Transverse colon (tissue), 4 donors: ENCODE data around the gene PEX13. TPM values are rescaled to one million over a fixed set of nuclear protein-coding genes. Genes with fewer than 3 reads are reported as not detected.
A peak's percentile ranks its signal among the peaks of the same experiment; 100 is the strongest.

Experiments
- DNase-seq: peaks from one replicate; pipeline ENCODE4 v3.0.0-alpha.2; 2019
- H3K27ac ChIP-seq, 4 donors: fragments of 200-600 bp; sonication (generic); 2 replicates each; pipeline ENCODE4 v1.5.1; 2016 to 2018; ENCODE audit warnings: inconsistent platforms in 4 of 4
- H3K27me3 ChIP-seq: fragments of 200-600 bp; sonication (generic); 2 replicates; pipeline ENCODE4 v1.5.1; 2017; ENCODE audit warnings: inconsistent platforms
- H3K36me3 ChIP-seq, 4 donors: fragments of 200-600 bp; sonication (generic); 2 replicates each; pipeline ENCODE4 v1.5.1; 2017 to 2019; ENCODE audit warnings: inconsistent platforms in 4 of 4
- H3K4me1 ChIP-seq, 4 donors: fragments of 200-600 bp; sonication (generic); 2 replicates each; pipeline ENCODE4 v1.5.1; 2017 to 2020; ENCODE audit warnings: inconsistent platforms in 4 of 4
- H3K4me3 ChIP-seq, 4 donors: fragments of 200-600 bp; sonication (generic); 1 replicate in 1 of 4; 2 replicates in 3 of 4; pipeline versions ENCODE4 v1.5.1 to v1.6.1; 2017 to 2019; ENCODE audit warnings: inconsistent platforms in 4 of 4
- H3K9me3 ChIP-seq, 2 donors: fragments of 200-600 bp; sonication (generic); 2 replicates each; pipeline ENCODE4 v1.5.1; 2017 to 2019; ENCODE audit warnings: inconsistent platforms in 2 of 2
- CTCF ChIP-seq, 5 experiments: fragments of 200-600 bp in 3 of 5; fragments of 450-650 bp in 2 of 5; sonication (generic) in 3 of 5; IDR thresholded peaks; 1 replicate in 2 of 5; 2 replicates in 3 of 5; pipeline ENCODE4 v1.5.1; 2016 to 2017; ENCODE audit warnings: antibody characterized with exemption in 5 of 5, inconsistent platforms in 3 of 5, mild to moderate bottlenecking in 2 of 5, moderate library complexity in 1 of 5
- EP300 ChIP-seq: sonication (generic); formaldehyde crosslinking; IDR thresholded peaks from one replicate; pipeline ENCODE4 v1.6.1; 2017; ENCODE audit warnings: antibody characterized with exemption, low read depth
- POLR2A ChIP-seq: fragments of 450-650 bp; IDR thresholded peaks from one replicate; pipeline ENCODE4 v1.6.1; 2016; ENCODE audit warnings: antibody characterized with exemption, mild to moderate bottlenecking, moderate library complexity
- POLR2AphosphoS5 ChIP-seq, 3 donors: sonication (generic); formaldehyde crosslinking; IDR thresholded peaks; one replicate each; pipeline ENCODE4 v1.6.1; 2016; ENCODE audit warnings: antibody characterized with exemption in 3 of 3
- WGBS, 2 donors: methylation state at CpG; one replicate each; pipeline ENCODE4 v1.1.5; 2018; ENCODE audit warnings: low coverage in 1 of 2; 5-methylcytosine and 5-hydroxymethylcytosine counted together
- in situ Hi-C, 4 donors: fragments of 200-750 bp; cut with MboI; loops; one replicate each; pipeline versions ENCODE4 v1.15.0 to v1.15.1; 2017; ENCODE audit warnings: low sequenced_read_pairs in 3 of 4, low pct_ligation_motif_present in 1 of 4, low pct_unique_long_range_greater_than_20kb in 1 of 4
- intact Hi-C: fragments of 100-400 bp; cut with DNase I; formaldehyde crosslinking; loops from one replicate; pipeline ENCODE4 v1.15.1; 2023; ENCODE audit warnings: low total_unique reads
- total RNA-seq, 4 donors: library from RNA; depleted of rRNA; stranded (reverse); fragments of >200 nt; gene quantifications; one replicate each; pipeline ENCODE4 v1.1.0, GENCODE V29; 2016

Gene PEX13
- 10 to 100 TPM; 20.2 to 44.1 (median 34.6) TPM for total RNA-seq

- peak in 2 of 3 donors; percentile 3 to 56 for TF ChIP-seq POLR2AphosphoS5 (IDR thresholded peaks at IDR 0.05)
- no peak for TF ChIP-seq CTCF (IDR thresholded peaks at IDR 0.05)
- peak; percentile 83 for TF ChIP-seq POLR2A
- no peak for TF ChIP-seq EP300
- Histone ChIP-seq H3K27me3 (no peaks in the 10 kb centered on the region), H3K27ac (peak within 1 kb of the TSS; percentile 95 to 97 (median 96)), H3K36me3 (peaks cover 0 to 11% (median 5%) of the 10 kb centered on the region in 4 donors), H3K9me3 (no peaks in the 10 kb centered on the region), H3K4me3 (peak within 1 kb of the TSS; percentile 84 to 95 (median 92)), H3K4me1 (peaks cover 18 to 48% (median 30%) of the 10 kb centered on the region in 4 donors)
- 2% methylated on average over 28 of the region's 39 CpGs; no CpG with 5 or more reads in 1 of the 2 donors for WGBS, 2 donors
- peak; percentile 82 for DNase-seq
- in situ Hi-C loops, result no loop called here
- intact Hi-C loops, result loop anchor here (10.0 kb wide), 1 partner anchor 133 kb away; the partner anchor contains the start of gene REL
Measured at GRCh38 chr2:61017556-61018317, at the start of gene PEX13, which contains the start of gene PUS10. TSS of gene PEX13 (plus strand) at chr2:61017720. CDS start at chr2:61017760, 40 bp downstream. TSS of gene PUS10 (minus strand) at chr2:61018255. CDS start at chr2:61011890, 6,365 bp downstream.

GRCh38 chr2:60972889-60973656 lies 44.4 kb upstream of the PEX13 start:
- WGBS, 2 donors, result 85 to 100% methylated on average over 3 to 32 of the region's 32 CpGs
- no peak overlapping the region for H3K4me3 ChIP-seq
- H3K9me3 ChIP-seq, result no peaks in the 10 kb centered on the region
- TF ChIP-seq CTCF (IDR thresholded peaks at IDR 0.05) (no peak), EP300 (no peak), POLR2AphosphoS5 (IDR thresholded peaks at IDR 0.05) (no peak), POLR2A (no peak)
- H3K36me3 ChIP-seq, result no peaks in the 10 kb centered on the region
- peaks cover 0 to 10% (median 5%) of the 10 kb centered on the region in 4 donors for H3K4me1 ChIP-seq
- DNase-seq, result no peak
- H3K27me3 ChIP-seq, result no peaks in the 10 kb centered on the region
- in situ Hi-C loops (no loop called here), intact Hi-C loops (no loop called here)
- no peak overlapping the region for H3K27ac ChIP-seq

- intact Hi-C loops (no loop called here), in situ Hi-C loops (no loop called here)
- Histone ChIP-seq H3K27ac (no peak overlapping the region), H3K4me3 (no peak overlapping the region), H3K4me1 (peaks cover 0 to 10% (median 5%) of the 10 kb centered on the region in 4 donors), H3K36me3 (no peaks in the 10 kb centered on the region), H3K9me3 (no peaks in the 10 kb centered on the region), H3K27me3 (no peaks in the 10 kb centered on the region)
- no peak for DNase-seq
- 84 to 91% methylated on average over 4 to 5 of the region's 5 CpGs for whole genome bisulfite sequencing, 2 donors
- no peak for TF ChIP-seq EP300
- TF ChIP-seq POLR2AphosphoS5 (IDR thresholded peaks at IDR 0.05), result no peak
- no peak for TF ChIP-seq POLR2A
- no peak for TF ChIP-seq CTCF (IDR thresholded peaks at IDR 0.05)
Measured at GRCh38 chr2:60973705-60974104, 43.8 kb upstream of the PEX13 start.

DNA sequence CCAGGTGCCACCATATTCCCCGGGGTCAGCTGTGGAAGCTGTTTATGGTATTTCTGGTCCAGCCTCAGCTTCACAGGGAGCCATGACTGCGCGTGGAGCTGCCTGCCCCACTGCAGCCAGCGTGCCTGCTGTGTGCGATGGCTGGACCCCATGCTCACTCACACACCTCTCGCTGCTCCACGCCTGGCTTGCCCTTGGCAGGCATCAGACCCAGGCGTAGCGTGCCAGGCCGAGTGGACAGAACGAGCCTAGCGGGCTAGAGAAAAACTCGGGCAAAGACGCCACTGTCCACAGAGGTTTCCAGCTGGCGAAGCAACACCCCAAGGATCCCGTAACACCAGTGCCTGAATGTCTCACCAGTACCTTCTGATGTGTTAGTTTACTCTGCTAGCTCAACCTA lies 42.9 kb upstream of the PEX13 start:
- H3K27ac ChIP-seq, result no peak overlapping the region
- no peaks in the 10 kb centered on the region for H3K27me3 ChIP-seq
- no peak for DNase-seq
- in situ Hi-C loops (no loop called here), intact Hi-C loops (no loop called here)
- 97 to 100% methylated on average over 1 to 16 of the region's 16 CpGs for WGBS, 2 donors
- no peak for TF ChIP-seq CTCF (IDR thresholded peaks at IDR 0.05)
- TF ChIP-seq POLR2AphosphoS5 (IDR thresholded peaks at IDR 0.05), result no peak
- TF ChIP-seq EP300, result no peak
- TF ChIP-seq POLR2A, result no peak
- no peaks in the 10 kb centered on the region for H3K9me3 ChIP-seq
- H3K36me3 ChIP-seq, result no peaks in the 10 kb centered on the region
- H3K4me3 ChIP-seq, result no peak overlapping the region
- H3K4me1 ChIP-seq, result peaks cover 0 to 10% (median 5%) of the 10 kb centered on the region in 4 donors
